Esophagus muscularis mucosa (tissue), 4 donors: ENCODE results near the gene MAST3.
A peak's percentile ranks its signal among the peaks of the same experiment; 100 is the strongest.

ENCODE experiments used
- EP300 ChIP-seq: sonication (generic); formaldehyde crosslinking; IDR thresholded peaks from one replicate; pipeline ENCODE4 v1.6.1; 2017; ENCODE audit warnings: antibody characterized with exemption
- POLR2A ChIP-seq: fragments of 450-650 bp; IDR thresholded peaks from one replicate; pipeline ENCODE4 v1.6.1; 2017; ENCODE audit warnings: antibody characterized with exemption, moderate library complexity, mild to moderate bottlenecking, low read depth
- POLR2AphosphoS5 ChIP-seq, 2 donors: sonication (generic); formaldehyde crosslinking; IDR thresholded peaks; one replicate each; pipeline ENCODE4 v1.6.1; 2017; ENCODE audit warnings: antibody characterized with exemption in 2 of 2
- TF ChIP-seq, protein P1 (sequence below), 3 experiments: fragments of 200-600 bp in 2 of 3; fragments of 450-650 bp in 1 of 3; sonication (generic) in 2 of 3; IDR thresholded peaks; one replicate each; pipeline ENCODE4 v1.5.1; 2017 to 2019; ENCODE audit warnings: antibody characterized with exemption in 3 of 3, mild to moderate bottlenecking in 2 of 3, moderate library complexity in 1 of 3

DNA sequence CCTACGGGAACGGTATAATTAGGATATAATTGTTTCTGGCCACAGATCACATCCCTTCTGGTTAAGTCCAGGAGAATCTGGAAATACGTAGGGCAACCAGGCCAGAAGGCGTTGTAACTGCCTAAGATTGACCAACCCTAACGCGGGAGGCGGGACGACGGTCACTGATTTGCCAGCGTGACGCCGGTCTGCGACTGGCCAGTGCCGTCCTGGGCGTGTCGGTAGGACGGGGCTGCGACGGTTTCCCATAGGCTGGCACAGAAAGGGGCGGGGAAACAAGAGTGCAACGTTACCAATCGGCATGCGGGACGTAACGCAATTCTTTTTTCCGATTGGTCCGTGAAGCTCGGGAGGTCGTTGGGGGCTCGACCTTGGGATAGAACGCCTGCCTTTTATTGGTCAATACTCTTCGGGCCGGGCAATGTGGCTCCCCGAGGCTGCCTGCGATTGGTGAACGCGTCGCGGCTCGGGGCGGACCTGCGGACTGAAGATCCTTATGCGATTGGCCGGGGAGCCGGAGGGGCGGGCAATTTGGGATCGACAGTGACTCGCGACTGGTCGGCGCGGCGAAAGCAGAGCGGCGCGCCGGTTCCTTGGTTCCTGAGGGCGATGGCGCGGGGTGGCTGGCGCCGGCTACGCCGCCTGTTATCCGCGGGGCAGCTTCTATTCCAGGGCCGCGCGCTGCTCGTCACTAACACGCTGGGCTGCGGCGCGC lies 95.3 kb downstream of the MAST3 start, which contains the start of gene MPV17L2:
- TF ChIP-seq, protein P1, sequence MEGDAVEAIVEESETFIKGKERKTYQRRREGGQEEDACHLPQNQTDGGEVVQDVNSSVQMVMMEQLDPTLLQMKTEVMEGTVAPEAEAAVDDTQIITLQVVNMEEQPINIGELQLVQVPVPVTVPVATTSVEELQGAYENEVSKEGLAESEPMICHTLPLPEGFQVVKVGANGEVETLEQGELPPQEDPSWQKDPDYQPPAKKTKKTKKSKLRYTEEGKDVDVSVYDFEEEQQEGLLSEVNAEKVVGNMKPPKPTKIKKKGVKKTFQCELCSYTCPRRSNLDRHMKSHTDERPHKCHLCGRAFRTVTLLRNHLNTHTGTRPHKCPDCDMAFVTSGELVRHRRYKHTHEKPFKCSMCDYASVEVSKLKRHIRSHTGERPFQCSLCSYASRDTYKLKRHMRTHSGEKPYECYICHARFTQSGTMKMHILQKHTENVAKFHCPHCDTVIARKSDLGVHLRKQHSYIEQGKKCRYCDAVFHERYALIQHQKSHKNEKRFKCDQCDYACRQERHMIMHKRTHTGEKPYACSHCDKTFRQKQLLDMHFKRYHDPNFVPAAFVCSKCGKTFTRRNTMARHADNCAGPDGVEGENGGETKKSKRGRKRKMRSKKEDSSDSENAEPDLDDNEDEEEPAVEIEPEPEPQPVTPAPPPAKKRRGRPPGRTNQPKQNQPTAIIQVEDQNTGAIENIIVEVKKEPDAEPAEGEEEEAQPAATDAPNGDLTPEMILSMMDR (IDR thresholded peaks at IDR 0.05) = peak in 1 of 3 experiments; percentile 47
- TF ChIP-seq EP300 = no peak
- peak; percentile 93 to 99 for TF ChIP-seq POLR2AphosphoS5 (IDR thresholded peaks at IDR 0.05)
- peak; percentile 52 for TF ChIP-seq POLR2A
